Small intestine (tissue), 7 donors: ENCODE measurements around the gene SLC4A1AP. TPM values are rescaled to one million over a fixed set of nuclear protein-coding genes. Genes with fewer than 3 reads are reported as not detected.
A peak's percentile ranks its signal among the peaks of the same experiment; 100 is the strongest.
"Not testable (repeated sequence)": the region's sequence is repeated elsewhere in the genome, so short reads cannot be mapped to it uniquely, and the experiment has no call there.

Source experiments
- DNase-seq, 2 donors: peaks; one replicate each; pipeline versions ENCODE4 v3.0.0 to v3.0.0-alpha.2; 2013
- FAIRE-seq: peaks from 2 replicates; lab custom pipeline; 2012; peaks lifted over from hg19 to GRCh38; lab: Jason Lieb, UNC
- H3K27ac ChIP-seq, 3 donors: one replicate each; pipeline ENCODE4 v1.5.1; 2013; ENCODE audit warnings: low read length in 2 of 3, mild to moderate bottlenecking in 2 of 3, control low read depth in 1 of 3, inconsistent platforms in 1 of 3, low read depth in 1 of 3, moderate library complexity in 1 of 3
- H3K27me3 ChIP-seq, 3 donors: one replicate each; pipeline ENCODE4 v1.6.1; 2013; ENCODE audit warnings: low read length in 3 of 3, inconsistent platforms in 1 of 3; ENCODE audit not compliant: control insufficient read depth in 3 of 3, insufficient read depth in 3 of 3
- H3K36me3 ChIP-seq, 3 donors: one replicate each; pipeline ENCODE4 v1.6.1; 2013; ENCODE audit warnings: low read length in 3 of 3, inconsistent platforms in 1 of 3, low read depth in 1 of 3, mild to moderate bottlenecking in 1 of 3, moderate library complexity in 1 of 3; ENCODE audit not compliant: control insufficient read depth in 3 of 3, insufficient read depth in 2 of 3
- H3K4me1 ChIP-seq, 3 donors: one replicate each; pipeline ENCODE4 v1.6.1; 2013; ENCODE audit warnings: low read length in 2 of 3, inconsistent platforms in 1 of 3, low read depth in 1 of 3, mild to moderate bottlenecking in 1 of 3, moderate library complexity in 1 of 3; ENCODE audit not compliant: control insufficient read depth in 3 of 3, insufficient read depth in 2 of 3
- H3K4me3 ChIP-seq, 3 donors: one replicate each; pipeline ENCODE4 v1.5.1; 2013; ENCODE audit warnings: low read length in 3 of 3, control low read depth in 1 of 3, inconsistent platforms in 1 of 3, low read depth in 1 of 3, mild to moderate bottlenecking in 1 of 3, moderate library complexity in 1 of 3
- H3K9me3 ChIP-seq, 2 donors: one replicate each; pipeline ENCODE4 v1.6.1; 2013; ENCODE audit warnings: low read depth in 1 of 2, low read length in 1 of 2; ENCODE audit not compliant: control insufficient read depth in 2 of 2, insufficient read depth in 1 of 2
- WGBS, 3 donors: extraction: QIAGEN DNeasy Blood & Tissue Kit; methylation state at CpG; one replicate each; pipeline ENCODE4 v1.1.7; 2013; 5-methylcytosine and 5-hydroxymethylcytosine counted together
- polyA plus RNA-seq, 4 donors: library from polyadenylated mRNA; stranded (reverse) in 3 of 4; unstranded in 1 of 4; fragments of 200-250 nt in 3 of 4; fragments of 120-200 nt in 1 of 4; gene quantifications; one replicate each; pipeline versions ENCODE4 v1.2.1 to v1.2.3, GENCODE V29; 2013
- donor health status: healthy with polysubstance abuse.
- donor health status: control.
- donor health status: control.
- donor health status: Bipolar disorder and iron deficiency.
- donor health status: healthy.

The SLC4A1AP gene
- polyA plus RNA-seq, 4 donors, result 11.6 to 23.4 (median 13.7) TPM

GRCh38 chr2:27681841-27682240 is 18.2 kb downstream of the SLC4A1AP start:
- Histone ChIP-seq H3K4me3 (no peak overlapping the region), H3K4me1 (peaks cover 0 to 8% (median 3%) of the 10 kb centered on the region in 3 donors), H3K27ac (peak overlapping the region in 2 of 3 donors; percentile 3 to 73), H3K9me3 (no peaks in the 10 kb centered on the region), H3K27me3 (no peaks in the 10 kb centered on the region), H3K36me3 (peaks cover 14 to 27% (median 23%) of the 10 kb centered on the region in 3 donors)
- FAIRE-seq (no peak), DNase-seq (peak; percentile 88 to 90)
- 48 to 71% (median 52%) methylated on average over 1 of the region's 1 CpG for WGBS, 3 donors

- not testable (repeated sequence) for DNase-seq, FAIRE-seq, H3K9me3 ChIP-seq, H3K27me3 ChIP-seq, H3K4me1 ChIP-seq, H3K4me3 ChIP-seq
- Histone ChIP-seq H3K36me3 (peaks cover 15 to 30% (median 25%) of the 10 kb centered on the region in 3 donors), H3K27ac (peak overlapping the region in 1 of 3 donors; percentile 73)
- 86 to 92% (median 91%) methylated on average over 7 of the region's 7 CpGs for WGBS, 3 donors
These were observed 18.7 kb downstream of the SLC4A1AP start for GRCh38 chr2:27682334-27682771.

- Histone ChIP-seq H3K9me3 (no peaks in the 10 kb centered on the region), H3K4me1 (peaks cover 0 to 8% (median 3%) of the 10 kb centered on the region in 3 donors), H3K4me3 (no peak overlapping the region), H3K27me3 (no peaks in the 10 kb centered on the region), H3K27ac (no peak overlapping the region), H3K36me3 (peaks cover 13 to 31% (median 22%) of the 10 kb centered on the region in 3 donors)
- WGBS, 3 donors, result 32 to 40% (median 33%) methylated on average over 9 of the region's 9 CpGs
- DNase-seq, result peak; percentile 90 to 93
- FAIRE-seq, result no peak
These were observed 19.8 kb downstream of the SLC4A1AP start for GRCh38 chr2:27683390-27684071.

GRCh38 chr2:27685006-27685405 is 21.3 kb downstream of the SLC4A1AP start:
- H3K4me3 ChIP-seq, H3K27me3 ChIP-seq, H3K9me3 ChIP-seq, FAIRE-seq, DNase-seq, H3K4me1 ChIP-seq: not testable (repeated sequence)
- 67 to 84% (median 76%) methylated on average over 1 of the region's 1 CpG for WGBS, 3 donors
- Histone ChIP-seq H3K27ac (peak overlapping the region in 1 of 3 donors; percentile 68), H3K36me3 (peaks cover 13 to 27% (median 25%) of the 10 kb centered on the region in 3 donors)

- H3K36me3 ChIP-seq, result peaks cover 10 to 26% (median 25%) of the 10 kb centered on the region in 3 donors
- H3K4me1 ChIP-seq, result peaks cover 0 to 8% (median 3%) of the 10 kb centered on the region in 3 donors
- no peak overlapping the region for H3K4me3 ChIP-seq
- 96 to 98% (median 97%) methylated on average over 3 of the region's 3 CpGs for WGBS, 3 donors
- no peaks in the 10 kb centered on the region for H3K27me3 ChIP-seq
- no peak for DNase-seq
- peak overlapping the region in 2 of 3 donors; percentile 48 to 68 for H3K27ac ChIP-seq
- FAIRE-seq, result no peak
- H3K9me3 ChIP-seq, result no peaks in the 10 kb centered on the region
These were observed 21.9 kb downstream of the SLC4A1AP start for GRCh38 chr2:27685577-27685976.

- H3K4me1 ChIP-seq, result no peaks in the 10 kb centered on the region
- WGBS, 3 donors, result 97 to 100% (median 100%) methylated on average over 1 of the region's 1 CpG
- no peaks in the 10 kb centered on the region for H3K27me3 ChIP-seq
- no peaks in the 10 kb centered on the region for H3K9me3 ChIP-seq
- no peak overlapping the region for H3K27ac ChIP-seq
- no peak for DNase-seq
- no peak overlapping the region for H3K4me3 ChIP-seq
- no peak for FAIRE-seq
- peaks cover 10 to 32% (median 24%) of the 10 kb centered on the region in 3 donors for H3K36me3 ChIP-seq
These were observed 23.5 kb downstream of the SLC4A1AP start for GRCh38 chr2:27687232-27687631.

- no peak for FAIRE-seq
- H3K9me3 ChIP-seq, result no peaks in the 10 kb centered on the region
- H3K27me3 ChIP-seq, result no peaks in the 10 kb centered on the region
- H3K27ac ChIP-seq, result no peak overlapping the region
- H3K4me3 ChIP-seq, result no peak overlapping the region
- 72 to 96% (median 92%) methylated on average over 2 of the region's 2 CpGs for WGBS, 3 donors
- no peak for DNase-seq
- no peaks in the 10 kb centered on the region for H3K4me1 ChIP-seq
- H3K36me3 ChIP-seq, result peaks cover 10 to 28% (median 22%) of the 10 kb centered on the region in 3 donors
These were observed 25.7 kb downstream of the SLC4A1AP start for GRCh38 chr2:27689424-27689823.

- Histone ChIP-seq H3K27ac (no peak overlapping the region), H3K36me3 (peaks cover 10 to 31% (median 21%) of the 10 kb centered on the region in 3 donors), H3K4me3 (no peak overlapping the region), H3K9me3 (no peaks in the 10 kb centered on the region), H3K4me1 (no peaks in the 10 kb centered on the region), H3K27me3 (no peaks in the 10 kb centered on the region)
- no peak for FAIRE-seq
- no peak for DNase-seq
These were observed 26.4 kb downstream of the SLC4A1AP start for GRCh38 chr2:27690052-27690451.
